ENCODE data around the gene ALDH1A3.

DNA sequence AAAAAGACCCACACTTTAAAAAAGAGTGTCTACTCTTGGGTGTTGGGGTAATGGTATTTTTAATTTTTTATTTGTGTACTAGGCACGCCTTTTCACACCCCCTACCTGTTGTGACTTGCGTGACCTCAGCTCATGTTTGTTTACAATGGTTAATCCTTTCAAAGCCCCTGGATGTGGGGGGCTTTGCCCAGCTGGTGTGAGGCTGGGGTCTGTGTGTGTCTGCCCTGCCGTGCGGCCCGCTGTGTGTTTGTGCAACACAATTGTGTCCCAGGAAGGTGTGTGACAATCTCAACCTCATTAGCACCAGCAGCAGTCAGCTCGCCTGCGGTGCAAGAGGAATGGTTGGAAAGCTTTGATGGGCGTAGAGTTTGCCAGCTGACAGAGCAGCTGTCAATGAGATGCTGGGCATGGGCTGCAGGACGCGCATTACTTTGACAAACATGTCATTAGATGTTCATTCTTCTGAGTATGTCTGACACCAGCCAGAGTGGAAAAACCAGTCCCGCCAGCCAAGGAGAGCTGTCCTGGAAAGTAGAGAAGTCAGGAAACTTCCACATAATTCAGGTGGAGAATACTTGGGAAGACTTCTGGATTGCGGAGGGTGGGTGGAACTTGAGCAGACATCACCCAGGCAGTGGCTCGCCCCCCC, 49.1 kb downstream of the ALDH1A3 start:
- TF ChIP-seq RAD21 (IDR thresholded peaks at IDR 0.05; ENCODE audit: low read length) (no peak), CTCF (conservative IDR thresholded peaks at IDR 0.05; ENCODE audit: low read depth, low read length) (no peak), CHD1 (IDR thresholded peaks at IDR 0.05; ENCODE audit: low read depth, low read length) (no peak), SMC3 (IDR thresholded peaks at IDR 0.05; ENCODE audit: low read depth, low read length) (no peak), RCOR1 (IDR thresholded peaks at IDR 0.05; ENCODE audit: insufficient replicate concordance, low read length) (no peak), POLR2A (IDR thresholded peaks at IDR 0.05; ENCODE audit: low read depth, low read length) (no peak), CEBPB (IDR thresholded peaks at IDR 0.05; ENCODE audit: low read depth, low read length) (no peak), NFE2L2 (IDR thresholded peaks at IDR 0.05; ENCODE audit: low read depth, low read length) (no peak), RFX5 (IDR thresholded peaks at IDR 0.05; ENCODE audit: low read depth, low read length) (no peak), MAFK (IDR thresholded peaks at IDR 0.05; ENCODE audit: low read depth, low read length) (no peak), USF2 (IDR thresholded peaks at IDR 0.05; ENCODE audit: low read depth, low read length) (no peak)

Data from IMR-90 (cell line).